Left ventricle myocardium inferior (tissue), 1 donor: ENCODE measurements around the gene DHDH. TPM values are rescaled to one million over a fixed set of nuclear protein-coding genes. Genes with fewer than 3 reads are reported as not detected.

Experiments used
- DNase-seq: peaks from one replicate; pipeline ENCODE4 v3.0.0-alpha.2; 2020
- H3K27ac ChIP-seq: fragments of 200-600 bp; replicated peaks from 2 replicates; pipeline ENCODE4 v1.8.0; 2021
- H3K27me3 ChIP-seq: fragments of 200-600 bp; 2 replicates; pipeline ENCODE4 v1.8.0; 2021; ENCODE audit warnings: low read depth
- H3K36me3 ChIP-seq: fragments of 200-600 bp; 2 replicates; pipeline ENCODE4 v1.8.0; 2021
- H3K4me1 ChIP-seq: fragments of 200-600 bp; 2 replicates; pipeline ENCODE4 v1.8.0; 2021
- H3K4me3 ChIP-seq: fragments of 200-600 bp; 2 replicates; pipeline ENCODE4 v1.8.0; 2021; ENCODE audit warnings: mild to moderate bottlenecking, moderate library complexity
- H3K9me3 ChIP-seq: fragments of 200-600 bp; replicated peaks from 2 replicates; pipeline ENCODE4 v1.8.0; 2021
- CTCF ChIP-seq: fragments of 200-600 bp; IDR thresholded peaks from 2 replicates; pipeline ENCODE4 v1.8.0; 2021; ENCODE audit warnings: antibody characterized with exemption, mild to moderate bottlenecking, borderline replicate concordance
- intact Hi-C: fragments of 100-400 bp; cut with micrococcal nuclease; formaldehyde crosslinking; loops from one replicate; pipeline ENCODE4 v1.11.0; 2022
- total RNA-seq: library from RNA; stranded (reverse); fragmentation: NEBNext Ultra II Directional; extraction: Animal tissue kit (Norgen Biotek cat#: 25700); gene quantifications from one replicate; pipeline ENCODE4 v1.2.1, GENCODE V29; 2021
- donor health status: DM: no; HTN: yes; CAD: no; lungs with severe emphysema.

The DHDH gene
- total RNA-seq, 1 donor from 2014 or later = not detected

DNA sequence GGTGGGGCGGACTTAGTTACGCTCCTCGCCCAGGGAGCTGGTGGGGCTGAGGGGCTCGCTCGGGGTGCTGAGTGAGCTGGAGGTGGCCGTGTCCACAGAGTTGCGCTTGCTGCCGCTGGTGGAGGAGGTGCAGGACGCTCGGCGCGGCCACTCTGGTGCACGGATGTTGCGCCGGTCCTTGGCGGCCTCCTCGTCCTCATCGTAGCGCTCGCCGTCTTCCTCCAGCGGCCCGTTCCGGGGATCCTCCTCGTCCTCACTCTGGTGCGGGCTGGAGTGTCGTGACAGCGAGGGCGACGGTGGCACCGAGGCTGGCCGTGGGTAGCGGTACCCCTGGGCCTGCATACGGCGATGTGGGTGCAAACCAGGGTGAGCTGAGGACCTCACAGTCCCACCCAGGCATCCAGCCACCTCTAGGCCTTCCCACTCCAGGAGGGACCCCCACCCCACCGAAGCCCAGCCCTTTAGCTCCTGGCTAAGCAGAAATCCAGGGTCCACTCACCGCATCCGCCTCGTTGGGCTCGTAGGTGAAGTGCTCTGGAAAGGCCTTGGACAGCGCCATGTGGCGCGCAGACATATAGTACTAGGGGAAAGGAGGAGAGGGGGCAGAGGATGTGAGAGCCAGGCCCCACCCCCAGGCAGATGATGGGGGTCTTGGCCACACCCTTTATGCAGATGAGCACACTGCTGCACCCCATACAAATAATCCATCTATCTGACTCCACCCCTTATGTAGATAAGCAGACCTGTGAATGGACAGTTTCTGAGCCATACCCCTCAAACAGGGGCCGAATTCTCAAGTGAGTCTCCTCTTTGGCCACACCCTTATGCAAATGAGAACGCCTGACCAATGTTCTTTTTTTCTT lies 36.0 kb downstream of the DHDH start:
- intact Hi-C loops = no loop called here
- no peaks in the 10 kb centered on the region for H3K9me3 ChIP-seq
- peak overlapping the region; percentile 94 for H3K27ac ChIP-seq
- DNase-seq = no peak
- H3K36me3 ChIP-seq = peaks cover 75% of the 10 kb centered on the region
- no peak for TF ChIP-seq CTCF
- no peak overlapping the region for H3K4me3 ChIP-seq
- peaks cover 66% of the 10 kb centered on the region for H3K4me1 ChIP-seq
- no peaks in the 10 kb centered on the region for H3K27me3 ChIP-seq

DNA sequence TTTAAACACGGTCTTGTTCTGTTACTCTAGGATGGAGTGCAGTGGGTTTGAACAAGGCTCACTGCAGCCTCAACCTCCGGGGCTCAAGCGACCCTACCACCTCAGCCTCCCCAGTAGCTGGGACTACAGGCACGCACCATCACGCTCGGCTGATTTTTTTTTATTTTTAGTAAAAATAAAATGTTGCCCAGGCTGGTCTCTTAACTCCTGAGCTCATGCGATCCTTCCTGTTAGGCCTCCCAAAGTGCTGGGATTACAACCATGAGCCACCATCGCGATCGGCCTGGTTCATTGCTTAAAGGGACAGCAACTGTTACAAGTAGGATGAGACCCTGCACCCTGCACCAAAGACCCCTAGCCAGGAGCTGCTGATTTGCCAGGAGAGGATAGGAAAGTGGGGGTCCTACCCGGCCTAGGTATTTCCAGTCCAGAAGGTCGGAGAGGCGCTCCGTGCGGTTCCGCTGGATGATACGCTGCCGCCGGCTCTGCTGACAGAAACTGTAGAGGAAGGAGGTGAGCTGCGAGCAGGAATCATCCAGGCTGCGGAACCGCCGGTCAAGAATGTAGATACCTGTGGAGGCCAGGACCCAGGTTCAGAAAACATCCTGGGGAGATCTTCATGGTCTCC lies 36.8 kb downstream of the DHDH start:
- peaks cover 61% of the 10 kb centered on the region for H3K4me1 ChIP-seq
- H3K27ac ChIP-seq = peak overlapping the region; percentile 25
- H3K4me3 ChIP-seq = no peak overlapping the region
- H3K27me3 ChIP-seq = no peaks in the 10 kb centered on the region
- intact Hi-C loops = no loop called here
- TF ChIP-seq CTCF = no peak
- H3K9me3 ChIP-seq = no peaks in the 10 kb centered on the region
- H3K36me3 ChIP-seq = peaks cover 80% of the 10 kb centered on the region
- DNase-seq = no peak

DNA sequence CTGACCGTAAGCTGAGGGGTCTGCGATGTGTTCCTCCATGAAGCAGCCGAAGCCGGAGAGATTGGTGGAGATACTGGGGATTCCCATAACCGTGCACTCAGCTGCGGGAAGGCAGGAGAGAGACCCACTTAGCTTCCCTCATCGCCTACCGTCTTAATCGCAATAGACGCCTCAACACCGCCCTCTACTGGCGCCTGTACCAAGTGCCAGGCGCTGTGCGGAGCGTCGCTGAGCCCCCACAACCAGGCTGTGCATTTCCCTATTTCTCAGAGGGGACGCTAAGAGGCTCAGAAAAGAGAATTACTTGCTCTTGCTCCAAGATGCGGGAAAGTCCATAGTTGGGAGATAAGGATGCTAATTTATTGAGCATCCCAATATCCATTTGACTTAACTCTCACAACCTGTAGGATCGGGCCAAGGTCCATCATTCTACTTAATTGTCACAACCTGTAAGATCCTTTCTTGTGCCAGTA lies 37.5 kb downstream of the DHDH start:
- peak overlapping the region; percentile 25 for H3K27ac ChIP-seq
- H3K27me3 ChIP-seq = no peaks in the 10 kb centered on the region
- TF ChIP-seq CTCF = peak; percentile 96
- intact Hi-C loops = no loop called here
- no peak overlapping the region for H3K4me3 ChIP-seq
- peaks cover 53% of the 10 kb centered on the region for H3K4me1 ChIP-seq
- no peaks in the 10 kb centered on the region for H3K9me3 ChIP-seq
- peaks cover 85% of the 10 kb centered on the region for H3K36me3 ChIP-seq
- peak; percentile 81 for DNase-seq

- TF ChIP-seq CTCF = no peak
- H3K27me3 ChIP-seq = no peaks in the 10 kb centered on the region
- peaks cover 36% of the 10 kb centered on the region for H3K4me1 ChIP-seq
- no peaks in the 10 kb centered on the region for H3K9me3 ChIP-seq
- peak overlapping the region; percentile 91 for H3K27ac ChIP-seq
- intact Hi-C loops = no loop called here
- no peak overlapping the region for H3K4me3 ChIP-seq
- peaks cover 70% of the 10 kb centered on the region for H3K36me3 ChIP-seq
- no peak for DNase-seq
Measured at GRCh38 chr19:48975947-48976847, 42.7 kb downstream of the DHDH start.

GRCh38 chr19:48977061-48977460 lies 43.6 kb downstream of the DHDH start:
- Histone ChIP-seq H3K36me3 (peaks cover 70% of the 10 kb centered on the region), H3K9me3 (no peaks in the 10 kb centered on the region), H3K27ac (peak overlapping the region; percentile 91), H3K27me3 (no peaks in the 10 kb centered on the region), H3K4me3 (no peak overlapping the region), H3K4me1 (peaks cover 41% of the 10 kb centered on the region)
- intact Hi-C loops = no loop called here
- no peak for DNase-seq
- TF ChIP-seq CTCF = no peak
